Activated naive CD4-positive, alpha-beta T cell treated with anti-CD3 and anti-CD28 coated beads, Interleukin-2, amount 10 ng/mL, durations not matched to agents 7 days and 5 days (primary cell): Measurements from ENCODE around the gene MEGF6.

Experiments
- CTCF ChIA-PET: fragments of 350-600 bp; sonication (Branson Sonifier 250); formaldehyde crosslinking; loops from one replicate; lab custom pipeline; 2021; ENCODE audit warnings: antibody characterized with exemption; lab: Charles Lee
- DNase-seq: peaks from one replicate; pipeline ENCODE4 v3.0.0-alpha.2; 2020
- H3K27ac Mint-ChIP-seq: one replicate; pipeline ENCODE4 v1.8.0; 2021; ENCODE audit warnings: mild to moderate bottlenecking, moderate library complexity, mixed read lengths
- H3K27me3 Mint-ChIP-seq: one replicate; pipeline ENCODE4 v1.8.0; 2021; ENCODE audit warnings: mild to moderate bottlenecking, mixed read lengths
- H3K36me3 Mint-ChIP-seq: one replicate; pipeline ENCODE4 v1.8.0; 2021; ENCODE audit warnings: mixed read lengths
- H3K4me1 Mint-ChIP-seq: one replicate; pipeline ENCODE4 v1.8.0; 2021; ENCODE audit warnings: mixed read lengths
- H3K4me3 Mint-ChIP-seq: one replicate; pipeline ENCODE4 v1.8.0; 2021; ENCODE audit warnings: mild to moderate bottlenecking, moderate library complexity, mixed read lengths
- H3K9me3 Mint-ChIP-seq: one replicate; pipeline ENCODE4 v1.8.0; 2021; ENCODE audit warnings: mixed read lengths

MEGF6 gene

GRCh38 chr1:3603156-3603555, 8.2 kb downstream of the MEGF6 start:
- Mint-ChIP-seq H3K4me1 (peaks cover 3% of the 10 kb centered on the region), H3K36me3 (no peaks in the 10 kb centered on the region), H3K27me3 (peaks cover under 1% of the 10 kb centered on the region), H3K9me3 (no peaks in the 10 kb centered on the region), H3K4me3 (no peak overlapping the region), H3K27ac (no peak overlapping the region)
- DNase-seq: no peak
- CTCF ChIA-PET: no interaction called here

- CTCF ChIA-PET: no interaction called here
- no peaks in the 10 kb centered on the region for H3K36me3 Mint-ChIP-seq
Measured at GRCh38 chr1:3602375-3602774, 8.9 kb downstream of the MEGF6 start.

GRCh38 chr1:3601743-3602142, 9.6 kb downstream of the MEGF6 start:
- H3K27ac Mint-ChIP-seq: no peak overlapping the region
- CTCF ChIA-PET: no interaction called here
- H3K4me3 Mint-ChIP-seq: no peak overlapping the region

More at GRCh38 chr1:3602375-3602774, 8.9 kb downstream of the MEGF6 start:
- H3K4me3 Mint-ChIP-seq: no peak overlapping the region
- H3K27ac Mint-ChIP-seq: no peak overlapping the region
- peaks cover 6% of the 10 kb centered on the region for H3K27me3 Mint-ChIP-seq
- DNase-seq: no peak
- H3K9me3 Mint-ChIP-seq: no peaks in the 10 kb centered on the region
- H3K4me1 Mint-ChIP-seq: peaks cover 11% of the 10 kb centered on the region

GRCh38 chr1:3600354-3600753, 11.0 kb downstream of the MEGF6 start:
- H3K4me1 Mint-ChIP-seq: peaks cover 15% of the 10 kb centered on the region
- H3K36me3 Mint-ChIP-seq: no peaks in the 10 kb centered on the region
- no peak overlapping the region for H3K4me3 Mint-ChIP-seq
- H3K9me3 Mint-ChIP-seq: no peaks in the 10 kb centered on the region
- DNase-seq: no peak
- no peak overlapping the region for H3K27ac Mint-ChIP-seq
- CTCF ChIA-PET: interaction anchor here (2.1 kb wide), 1 partner anchor 20 kb away, joined by 8 read pairs; no protein-coding TSS in a partner anchor
- H3K27me3 Mint-ChIP-seq: peaks cover 6% of the 10 kb centered on the region

More at GRCh38 chr1:3601743-3602142, 9.6 kb downstream of the MEGF6 start:
- H3K36me3 Mint-ChIP-seq: no peaks in the 10 kb centered on the region
- H3K9me3 Mint-ChIP-seq: no peaks in the 10 kb centered on the region
- H3K4me1 Mint-ChIP-seq: peaks cover 15% of the 10 kb centered on the region
- H3K27me3 Mint-ChIP-seq: peaks cover 6% of the 10 kb centered on the region
- no peak for DNase-seq

- CTCF ChIA-PET: interaction anchor here (2.1 kb wide), 1 partner anchor 21 kb away, joined by 8 read pairs; no protein-coding TSS in a partner anchor
- H3K36me3 Mint-ChIP-seq: no peaks in the 10 kb centered on the region
- H3K4me3 Mint-ChIP-seq: no peak overlapping the region
- H3K27me3 Mint-ChIP-seq: peaks cover 6% of the 10 kb centered on the region
- H3K9me3 Mint-ChIP-seq: no peaks in the 10 kb centered on the region
- no peak for DNase-seq
- H3K4me1 Mint-ChIP-seq: peaks cover 15% of the 10 kb centered on the region
- H3K27ac Mint-ChIP-seq: no peak overlapping the region
Measured at GRCh38 chr1:3599816-3600215, 11.5 kb downstream of the MEGF6 start.

- Mint-ChIP-seq H3K27me3 (peaks cover 6% of the 10 kb centered on the region), H3K36me3 (no peaks in the 10 kb centered on the region), H3K4me1 (peaks cover 15% of the 10 kb centered on the region), H3K4me3 (no peak overlapping the region), H3K9me3 (no peaks in the 10 kb centered on the region), H3K27ac (no peak overlapping the region)
- no peak for DNase-seq
- CTCF ChIA-PET: interaction anchor here (0.9 to 2.1 kb wide), 2 partner anchors 20 to 21 kb away, joined by 3 to 8 read pairs; no protein-coding TSS in a partner anchor
Measured at GRCh38 chr1:3599286-3599811, 12.0 kb downstream of the MEGF6 start.

GRCh38 chr1:3598522-3599285, 12.6 kb downstream of the MEGF6 start:
- H3K9me3 Mint-ChIP-seq: no peaks in the 10 kb centered on the region
- H3K4me3 Mint-ChIP-seq: no peak overlapping the region
- no peak for DNase-seq
- peak overlapping the region; percentile 58 for H3K27ac Mint-ChIP-seq
- peaks cover 6% of the 10 kb centered on the region for H3K27me3 Mint-ChIP-seq
- CTCF ChIA-PET: interaction anchor here (0.9 to 2.1 kb wide), 2 partner anchors 20 to 22 kb away, joined by 3 to 8 read pairs; no protein-coding TSS in a partner anchor
- no peaks in the 10 kb centered on the region for H3K36me3 Mint-ChIP-seq
- H3K4me1 Mint-ChIP-seq: peaks cover 15% of the 10 kb centered on the region

GRCh38 chr1:3598051-3598491, 13.2 kb downstream of the MEGF6 start:
- Mint-ChIP-seq H3K27ac (peak overlapping the region; percentile 58), H3K4me1 (peaks cover 15% of the 10 kb centered on the region), H3K36me3 (no peaks in the 10 kb centered on the region), H3K4me3 (no peak overlapping the region), H3K27me3 (peaks cover 6% of the 10 kb centered on the region), H3K9me3 (no peaks in the 10 kb centered on the region)
- CTCF ChIA-PET: no interaction called here
- no peak for DNase-seq

GRCh38 chr1:3597599-3597964, 13.7 kb downstream of the MEGF6 start:
- peak; percentile 49 for DNase-seq
- H3K4me1 Mint-ChIP-seq: peaks cover 15% of the 10 kb centered on the region
- no peak overlapping the region for H3K4me3 Mint-ChIP-seq
- no peaks in the 10 kb centered on the region for H3K36me3 Mint-ChIP-seq
- CTCF ChIA-PET: no interaction called here
- H3K27ac Mint-ChIP-seq: peak overlapping the region; percentile 63
- H3K9me3 Mint-ChIP-seq: no peaks in the 10 kb centered on the region
- H3K27me3 Mint-ChIP-seq: peaks cover 6% of the 10 kb centered on the region

- Mint-ChIP-seq H3K27me3 (peaks cover 6% of the 10 kb centered on the region), H3K36me3 (no peaks in the 10 kb centered on the region), H3K9me3 (no peaks in the 10 kb centered on the region), H3K4me3 (no peak overlapping the region), H3K27ac (peak overlapping the region; percentile 63), H3K4me1 (peaks cover 15% of the 10 kb centered on the region)
- CTCF ChIA-PET: interaction anchor here (0.9 kb wide), 1 partner anchor 31 kb away, joined by 3 read pairs; no protein-coding TSS in a partner anchor
- DNase-seq: no peak
Measured at GRCh38 chr1:3596663-3597598, 14.4 kb downstream of the MEGF6 start.

GRCh38 chr1:3595949-3596348, 15.4 kb downstream of the MEGF6 start:
- no peaks in the 10 kb centered on the region for H3K36me3 Mint-ChIP-seq
- peaks cover 15% of the 10 kb centered on the region for H3K4me1 Mint-ChIP-seq
- no peaks in the 10 kb centered on the region for H3K9me3 Mint-ChIP-seq
- H3K27ac Mint-ChIP-seq: no peak overlapping the region
- H3K27me3 Mint-ChIP-seq: peaks cover 6% of the 10 kb centered on the region
- H3K4me3 Mint-ChIP-seq: no peak overlapping the region
- CTCF ChIA-PET: interaction anchor here (0.9 kb wide), 1 partner anchor 30 kb away, joined by 3 read pairs; no protein-coding TSS in a partner anchor
- DNase-seq: no peak

GRCh38 chr1:3594706-3595377, 16.5 kb downstream of the MEGF6 start:
- no peak overlapping the region for H3K4me3 Mint-ChIP-seq
- H3K4me1 Mint-ChIP-seq: peaks cover 15% of the 10 kb centered on the region
- no peak for DNase-seq
- no peaks in the 10 kb centered on the region for H3K9me3 Mint-ChIP-seq
- no peak overlapping the region for H3K27ac Mint-ChIP-seq
- no peaks in the 10 kb centered on the region for H3K36me3 Mint-ChIP-seq
- CTCF ChIA-PET: no interaction called here
- H3K27me3 Mint-ChIP-seq: peaks cover 6% of the 10 kb centered on the region

- peaks cover 6% of the 10 kb centered on the region for H3K27me3 Mint-ChIP-seq
- CTCF ChIA-PET: no interaction called here
Measured at GRCh38 chr1:3593745-3594144, 17.6 kb downstream of the MEGF6 start.

More at GRCh38 chr1:3593745-3594144, 17.6 kb downstream of the MEGF6 start:
- H3K4me3 Mint-ChIP-seq: no peak overlapping the region
- H3K4me1 Mint-ChIP-seq: peaks cover 15% of the 10 kb centered on the region
- H3K36me3 Mint-ChIP-seq: no peaks in the 10 kb centered on the region
- DNase-seq: no peak
- H3K27ac Mint-ChIP-seq: no peak overlapping the region
- no peaks in the 10 kb centered on the region for H3K9me3 Mint-ChIP-seq
